GM18508 (cell line): ENCODE data around the gene MYBPC1.
"Not testable (repeated sequence)": the region's sequence is repeated elsewhere in the genome, so short reads cannot be mapped to it uniquely, and the experiment has no call there.

ENCODE experiments used
- ATAC-seq: cut with Tn5 transposase; IDR thresholded peaks from one replicate; pipeline ENCODE4 v1.9.1; 2021; ENCODE audit warnings: moderate number of reproducible peaks; ENCODE audit not compliant: insufficient read depth, unreplicated experiment

Gene MYBPC1

GRCh38 chr12:101594700-101595099 is at the start of gene MYBPC1:
MYBPC1 (plus strand) TSS chr12:101594971; CDS start chr12:101595071, 100 bp downstream.
- ATAC-seq = no peak

DNA sequence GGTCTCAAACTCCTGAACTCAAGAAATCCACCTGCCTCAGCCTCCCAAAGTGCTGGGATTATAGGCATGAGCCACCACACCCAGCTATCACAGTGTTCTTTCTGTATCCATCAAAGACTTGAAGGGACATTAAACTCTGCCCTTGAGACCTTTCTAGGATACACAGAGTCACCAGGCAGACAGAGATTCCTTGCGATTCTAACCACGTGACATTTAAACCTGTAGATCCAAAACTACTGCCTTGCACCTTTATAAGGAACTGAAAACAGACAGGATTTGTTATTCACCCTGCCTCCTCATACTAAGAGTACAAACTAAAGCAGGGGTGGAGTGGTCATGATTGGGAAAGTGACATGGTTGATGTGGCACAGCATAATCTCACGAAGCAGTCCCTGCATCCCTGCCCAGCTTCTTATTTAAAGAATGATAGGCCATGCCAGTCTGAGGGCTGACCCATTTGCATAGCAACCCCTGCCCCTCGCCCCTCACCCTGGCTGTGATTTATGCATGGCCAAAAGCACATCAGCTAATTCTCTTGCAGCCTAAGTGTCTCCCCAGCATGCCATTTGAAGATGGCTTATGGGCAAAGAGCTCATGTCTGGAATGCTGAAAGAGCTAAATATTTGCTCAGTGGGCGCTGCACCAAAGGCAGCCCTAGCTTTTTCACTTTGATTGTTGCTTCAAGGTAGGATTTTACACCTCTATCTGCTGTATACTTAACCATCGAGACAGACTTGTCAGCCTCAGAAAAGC is 43.2 kb upstream of the MYBPC1 start:
- no peak for ATAC-seq

GRCh38 chr12:101552277-101552676 is 42.5 kb upstream of the MYBPC1 start:
- no peak for ATAC-seq

DNA sequence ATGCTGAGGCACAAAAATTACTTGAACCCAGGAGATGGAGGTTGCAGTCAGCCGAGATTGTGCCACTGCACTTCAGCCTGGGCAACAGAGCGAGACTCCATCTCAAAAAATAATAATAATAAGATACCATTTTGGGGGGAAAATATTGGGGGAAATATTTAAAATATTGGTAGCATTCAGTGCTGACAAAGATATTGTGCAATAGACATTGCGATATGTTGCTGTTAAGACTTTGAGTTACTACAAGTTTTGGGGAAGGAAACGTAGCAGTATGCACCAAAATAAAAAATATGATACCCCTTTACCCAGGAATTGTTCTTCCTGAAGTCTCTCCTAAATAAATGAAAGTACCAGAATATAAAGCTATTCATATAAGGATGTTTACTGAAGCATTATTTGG is 37.7 kb upstream of the MYBPC1 start:
- ATAC-seq = no peak

DNA sequence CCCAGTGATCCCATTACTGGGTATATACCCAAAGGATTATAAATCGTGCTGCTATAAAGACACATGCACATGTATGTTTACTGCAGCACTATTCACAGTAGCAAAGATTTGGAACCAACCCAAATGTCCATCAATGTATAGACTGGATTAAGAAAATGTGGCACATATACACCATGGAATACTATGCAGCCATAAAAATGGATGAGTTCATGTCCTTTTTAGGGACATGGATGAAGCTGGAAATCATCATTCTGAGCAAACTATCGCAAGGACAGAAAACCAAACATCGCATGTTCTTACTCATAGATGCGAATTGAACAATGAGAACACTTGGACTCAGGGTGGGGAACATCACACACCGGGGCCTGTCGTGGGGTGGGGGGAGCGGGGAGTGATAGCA is 36.0 kb upstream of the MYBPC1 start:
- not testable (repeated sequence) for ATAC-seq

DNA sequence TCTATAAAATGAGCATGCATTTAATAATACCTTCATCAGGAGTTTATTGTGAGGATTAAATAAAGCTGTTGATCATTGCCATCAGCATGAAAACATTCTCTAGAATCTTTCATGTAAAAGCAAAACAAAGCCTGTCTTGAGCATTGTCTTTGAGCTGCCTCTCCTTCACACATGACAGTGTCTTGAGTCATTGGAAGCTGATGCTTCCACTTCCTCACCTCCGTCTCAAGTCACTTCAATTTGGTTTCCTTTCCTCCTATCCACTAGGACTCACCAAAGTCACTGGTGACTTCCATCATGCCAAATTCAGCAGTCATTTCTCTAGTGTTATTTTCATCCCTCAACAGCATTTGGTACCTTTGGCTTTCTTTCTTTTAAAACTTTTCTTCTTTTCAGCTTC is 31.6 kb upstream of the MYBPC1 start:
- ATAC-seq = no peak

- no peak for ATAC-seq
Observed at GRCh38 chr12:101564912-101565311, 29.9 kb upstream of the MYBPC1 start.

- ATAC-seq = no peak
Observed at GRCh38 chr12:101566318-101566717, 28.5 kb upstream of the MYBPC1 start.

GRCh38 chr12:101567918-101568317 is 26.9 kb upstream of the MYBPC1 start:
- no peak for ATAC-seq

- ATAC-seq = no peak
Observed at GRCh38 chr12:101570047-101570446, 24.7 kb upstream of the MYBPC1 start.

DNA sequence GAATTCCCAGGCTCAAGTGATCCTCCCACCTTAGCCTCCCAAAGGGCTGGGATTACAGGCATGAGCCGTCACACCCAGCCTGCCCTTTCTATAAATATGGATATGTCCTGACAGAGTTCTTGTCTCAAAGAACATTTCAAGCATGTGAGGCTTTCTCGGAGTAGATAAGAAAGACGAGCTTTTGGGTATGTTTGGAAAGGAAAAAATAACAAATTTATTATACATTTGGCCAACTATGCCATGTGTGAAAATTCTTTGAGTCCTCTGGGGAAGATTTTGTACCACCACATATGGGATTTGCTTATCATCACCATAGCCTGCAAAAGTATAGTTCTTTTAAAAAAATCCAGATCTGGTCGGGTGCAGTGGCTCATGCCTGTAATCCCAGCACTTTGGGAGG is 23.7 kb upstream of the MYBPC1 start:
- no peak for ATAC-seq

GRCh38 chr12:101573743-101574142 is 21.0 kb upstream of the MYBPC1 start:
- no peak for ATAC-seq

DNA sequence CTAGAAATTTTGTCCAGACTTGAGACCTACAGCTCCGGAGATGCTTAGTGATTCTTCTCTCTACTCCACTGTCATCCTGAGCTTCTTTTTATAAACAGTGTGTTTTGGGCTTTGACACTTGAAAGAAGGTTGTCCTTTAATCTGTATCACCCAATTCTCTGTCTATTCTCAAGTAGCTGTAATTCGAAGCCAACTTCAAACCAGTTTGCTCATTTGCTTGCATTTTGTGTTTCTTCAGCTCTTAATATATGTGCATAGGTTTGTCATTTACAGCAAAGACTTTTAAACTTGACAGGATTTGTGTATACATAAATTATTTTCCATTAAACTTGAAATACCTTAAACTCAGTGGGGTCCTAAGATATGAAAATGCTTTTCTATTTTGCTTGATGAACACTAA is 16.4 kb upstream of the MYBPC1 start:
- ATAC-seq = no peak

- no peak for ATAC-seq
Observed at GRCh38 chr12:101581190-101581589, 13.6 kb upstream of the MYBPC1 start.

DNA sequence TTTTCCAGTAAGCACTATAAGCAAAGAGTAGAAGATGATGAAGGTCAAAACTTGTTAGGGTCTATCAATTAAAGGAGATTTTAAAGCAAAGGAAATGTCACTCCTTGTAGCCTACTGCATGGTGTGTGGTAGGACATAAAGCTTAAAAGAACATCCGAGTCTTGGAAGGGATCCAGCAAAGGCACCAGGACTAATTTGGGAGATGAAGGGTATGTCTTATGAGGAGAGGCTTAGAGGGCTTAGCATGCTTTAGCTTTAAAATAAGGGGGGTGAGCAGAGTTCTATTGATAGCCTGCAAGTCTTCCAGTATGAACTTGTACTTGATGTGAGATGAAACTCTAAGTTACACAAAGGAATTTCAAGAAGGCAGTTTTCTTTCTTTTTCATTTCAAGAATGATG is 11.8 kb upstream of the MYBPC1 start:
- ATAC-seq = no peak

GRCh38 chr12:101590383-101590782 is 4.4 kb upstream of the MYBPC1 start:
- no peak for ATAC-seq

DNA sequence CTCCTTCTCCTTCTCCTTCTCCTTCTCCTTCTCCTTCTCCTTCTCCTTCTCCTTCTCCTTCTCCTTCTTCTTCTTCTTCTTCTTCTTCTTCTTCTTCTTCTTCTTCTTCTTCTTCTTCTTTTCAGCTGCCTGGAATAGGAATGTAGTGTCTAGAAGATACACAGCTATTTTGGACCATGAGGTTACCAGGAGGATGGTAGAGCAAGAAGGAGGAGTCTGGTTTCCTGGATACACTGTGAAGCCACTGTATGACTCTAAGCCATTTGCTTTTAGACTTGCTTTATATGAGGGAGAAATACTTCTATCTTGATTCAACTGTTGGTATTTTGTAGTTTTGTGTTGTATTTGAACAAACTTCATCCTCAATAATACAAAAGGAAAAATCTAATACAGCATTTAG is 3.0 kb upstream of the MYBPC1 start:
- ATAC-seq = no peak

GRCh38 chr12:101592448-101592847 is 2.3 kb upstream of the MYBPC1 start:
- ATAC-seq = no peak

DNA sequence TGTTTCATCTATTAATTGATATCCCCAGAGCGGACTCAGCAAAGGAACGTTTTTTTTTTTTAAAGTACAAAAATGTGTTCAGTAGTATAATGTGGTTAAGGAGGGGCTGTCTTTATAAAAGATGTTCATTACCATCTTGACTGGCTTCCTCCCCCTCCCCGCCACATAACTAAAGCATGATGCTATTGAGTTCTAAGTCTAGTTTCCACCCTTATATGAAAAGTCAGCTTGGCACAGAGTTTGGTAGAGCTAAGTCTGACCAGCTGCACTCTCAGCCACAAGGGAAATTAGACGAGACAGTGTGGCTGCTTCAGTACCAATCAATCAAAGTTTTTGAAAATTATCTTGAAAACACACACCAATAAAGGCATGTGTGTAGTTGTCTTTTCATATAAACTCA is 1.9 kb upstream of the MYBPC1 start:
- ATAC-seq = no peak

DNA sequence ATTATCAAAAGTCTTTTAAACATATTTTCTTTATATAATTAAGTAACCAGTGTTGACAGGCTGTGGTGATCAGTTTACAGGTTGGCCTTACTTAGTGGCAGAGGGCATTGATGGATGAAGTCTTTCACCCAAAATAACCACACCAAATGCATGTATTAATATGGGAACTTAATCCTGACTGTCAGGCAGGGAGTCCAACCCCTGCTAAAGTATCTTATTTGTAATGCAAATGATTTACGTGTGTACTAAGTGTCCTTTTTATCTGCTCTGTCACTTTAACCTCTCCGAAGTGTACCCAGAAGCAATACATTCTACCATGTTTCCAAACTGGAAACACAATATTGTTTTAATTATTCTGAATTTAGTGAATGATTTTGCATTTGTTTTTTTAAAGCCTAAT is 1.4 kb downstream of the MYBPC1 start:
- no peak for ATAC-seq

GRCh38 chr12:101597164-101597563 is 2.4 kb downstream of the MYBPC1 start:
- no peak for ATAC-seq

- ATAC-seq = no peak
Observed at GRCh38 chr12:101598483-101598882, 3.7 kb downstream of the MYBPC1 start.

DNA sequence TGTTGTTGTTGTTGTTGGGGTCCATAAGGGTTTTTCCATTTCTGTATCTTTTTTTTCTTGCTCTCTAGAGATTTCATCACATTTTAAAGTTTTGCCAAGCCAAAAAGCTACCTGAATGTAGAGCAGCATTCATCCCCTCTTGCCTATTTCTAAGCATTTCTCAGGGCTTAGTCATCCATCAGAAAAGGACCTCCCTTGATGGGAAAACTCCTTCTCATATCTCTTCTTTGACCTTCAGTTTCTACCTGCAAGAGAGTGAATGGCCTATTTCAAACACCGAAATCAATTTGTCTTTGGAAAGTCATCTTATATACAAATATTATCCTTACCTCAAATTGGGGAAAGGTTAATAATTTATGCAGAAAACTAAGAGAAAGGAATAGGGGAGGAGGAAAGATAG is 4.5 kb downstream of the MYBPC1 start:
- no peak for ATAC-seq
